GM23338 (cell line): ENCODE measurements around the gene MYO18A. TPM values are rescaled to one million over a fixed set of nuclear protein-coding genes. Genes with fewer than 3 reads are reported as not detected.
A peak's percentile ranks its signal among the peaks of the same experiment; 100 is the strongest.

Experiments used
- ATAC-seq: fragments of 200-7000 bp; cut with Tn5 transposase; 3 replicates; pipeline ENCODE4 v1.9.1; 2020
- DNase-seq: peaks from one replicate; pipeline ENCODE4 v3.0.0-alpha.2; 2015; ENCODE audit warnings: low spot score
- H2AFZ ChIP-seq: fragments of 200-600 bp; sonication (generic); 2 replicates; pipeline ENCODE4 v1.8.0; 2016; ENCODE audit warnings: antibody characterized with exemption, mild to moderate bottlenecking, moderate library complexity
- H3F3A ChIP-seq: fragments of 200-600 bp; sonication (generic); replicated peaks from 2 replicates; pipeline ENCODE4 v1.8.0; 2017; ENCODE audit warnings: antibody characterized with exemption, mixed run types, low read depth
- H3K27ac ChIP-seq: fragments of 200-600 bp; sonication (generic); 2 replicates; pipeline ENCODE4 v1.6.1; 2016; ENCODE audit warnings: low read depth
- H3K27me3 ChIP-seq: fragments of 200-600 bp; sonication (generic); 2 replicates; pipeline ENCODE4 v1.8.0; 2016; ENCODE audit warnings: mild to moderate bottlenecking, mixed run types, moderate library complexity; ENCODE audit not compliant: insufficient read depth
- H3K36me3 ChIP-seq: fragments of 200-600 bp; sonication (generic); 2 replicates; pipeline ENCODE4 v1.8.0; 2016; ENCODE audit warnings: mild to moderate bottlenecking; ENCODE audit not compliant: insufficient read depth
- H3K4me1 ChIP-seq: fragments of 200-600 bp; sonication (generic); 2 replicates; pipeline ENCODE4 v1.8.0; 2016; ENCODE audit warnings: mild to moderate bottlenecking, moderate library complexity; ENCODE audit not compliant: insufficient read depth
- H3K4me2 ChIP-seq: fragments of 200-600 bp; sonication (generic); 2 replicates; pipeline ENCODE4 v1.7.1; 2017; ENCODE audit warnings: mixed run types
- H3K4me3 ChIP-seq: fragments of 200-600 bp; sonication (generic); 2 replicates; pipeline ENCODE4 v1.6.1; 2016; ENCODE audit warnings: mixed run types
- H3K79me2 ChIP-seq: fragments of 200-600 bp; sonication (generic); replicated peaks from 2 replicates; pipeline ENCODE4 v1.8.0; 2017; ENCODE audit warnings: mild to moderate bottlenecking; ENCODE audit not compliant: insufficient read depth
- H3K9me2 ChIP-seq: fragments of 200-600 bp; sonication (generic); 2 replicates; pipeline ENCODE4 v1.8.0; 2017; ENCODE audit not compliant: insufficient read depth
- H4K20me1 ChIP-seq: fragments of 200-600 bp; sonication (generic); replicated peaks from 2 replicates; pipeline ENCODE4 v1.8.0; 2017; ENCODE audit warnings: mild to moderate bottlenecking; ENCODE audit not compliant: insufficient read depth
- H3K27ac Mint-ChIP-seq: 2 replicates; pipeline ENCODE4 v1.8.0; 2020; ENCODE audit warnings: inconsistent platforms, mild to moderate bottlenecking, moderate library complexity, mixed read lengths
- H3K27me3 Mint-ChIP-seq: 3 replicates; pipeline ENCODE4 v1.8.0; 2022; ENCODE audit warnings: low read depth, mild to moderate bottlenecking, moderate library complexity, mixed read lengths, inconsistent platforms; ENCODE audit not compliant: insufficient read depth, poor library complexity
- H3K36me3 Mint-ChIP-seq: 3 replicates; pipeline ENCODE4 v1.8.0; 2021; ENCODE audit warnings: low read depth, mild to moderate bottlenecking, inconsistent platforms, moderate library complexity, mixed read lengths
- H3K4me1 Mint-ChIP-seq: 3 replicates; pipeline ENCODE4 v1.8.0; 2020; ENCODE audit warnings: mild to moderate bottlenecking, inconsistent platforms, mixed read lengths
- H3K4me3 Mint-ChIP-seq: 3 replicates; pipeline ENCODE4 v1.8.0; 2021; ENCODE audit warnings: moderate library complexity, mild to moderate bottlenecking, inconsistent platforms, mixed read lengths
- H3K9me3 Mint-ChIP-seq: 3 replicates; pipeline ENCODE4 v1.8.0; 2020; ENCODE audit warnings: moderate library complexity, mild to moderate bottlenecking, inconsistent platforms, mixed read lengths
- EZH2 ChIP-seq: fragments of 200-600 bp; sonication (generic); IDR thresholded peaks from one replicate; pipeline ENCODE4 v1.8.0; 2017; ENCODE audit warnings: antibody characterized with exemption, mild to moderate bottlenecking, low read depth; ENCODE audit not compliant: unreplicated experiment
- JUNB ChIP-seq: IDR thresholded peaks from one replicate; pipeline ENCODE4 v1.6.1; 2016; ENCODE audit warnings: antibody characterized with exemption; ENCODE audit not compliant: unreplicated experiment
- ZNF114 ChIP-seq: fragments of 250-450 bp; sonication (Bioruptor Pico); IDR thresholded peaks from 2 replicates; pipeline ENCODE4 v1.5.0; 2020; ENCODE audit warnings: mild to moderate bottlenecking, moderate library complexity
- ZNF331 ChIP-seq: fragments of 250-450 bp; sonication (Bioruptor Pico); IDR thresholded peaks from 2 replicates; pipeline ENCODE4 v1.5.0; 2020; ENCODE audit warnings: low read depth, mild to moderate bottlenecking, moderate library complexity
- polyA plus RNA-seq: library from polyadenylated mRNA; unstranded; fragments of >200 nt; fragmentation: Nextera tagmentation; extraction: Ambion mirVana; gene quantifications from 2 replicates; pipeline ENCODE4 v1.2.1, GENCODE V29; 2016
- total RNA-seq: library from RNA; depleted of rRNA; stranded (reverse); fragments of >200 nt; shearing (Covaris generic); gene quantifications from 2 replicates; pipeline ENCODE4 v1.2.3, GENCODE V29; 2014
- TF ChIP-seq, protein P1 (sequence below): fragments of 250-450 bp; sonication (Bioruptor Pico); IDR thresholded peaks from 2 replicates; pipeline ENCODE4 v1.5.0; 2020; ENCODE audit warnings: mild to moderate bottlenecking, moderate library complexity

MYO18A gene
- total and polyA plus RNA-seq, 2 experiments from 2014 or later, result 18.3 to 37.5 TPM

DNA sequence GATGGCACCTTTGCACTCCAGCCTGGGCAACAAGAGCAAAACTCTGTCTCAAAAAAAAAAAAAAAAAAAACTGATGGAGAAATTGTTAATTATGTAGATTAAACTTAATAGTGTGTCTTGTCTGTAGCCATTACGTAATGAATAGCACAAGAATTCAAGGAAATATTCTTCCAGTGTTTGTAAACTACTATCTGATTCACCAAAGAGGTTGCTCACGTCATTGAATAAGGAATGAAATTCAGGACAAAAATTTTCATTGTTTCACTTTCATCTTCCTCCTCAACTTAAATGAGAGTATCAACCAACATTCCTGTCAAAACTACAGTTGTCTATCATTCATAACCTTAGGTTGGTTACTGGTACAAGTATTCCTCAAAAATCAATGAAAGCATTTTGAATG lies 30.7 kb upstream of the MYO18A start:
- Histone ChIP-seq H4K20me1 (no peaks in the 10 kb centered on the region), H3K4me3 (no peak overlapping the region), H3K4me1 (peaks cover 13% of the 10 kb centered on the region), H3K36me3 (no peaks in the 10 kb centered on the region), H3K9me2 (no peaks in the 10 kb centered on the region), H3F3A (no peaks in the 10 kb centered on the region), H3K27me3 (no peaks in the 10 kb centered on the region), H3K4me2 (no peak overlapping the region), H2AFZ (no peak overlapping the region; the same call in 1 of the 2 replicates), H3K27ac (no peak overlapping the region), H3K79me2 (no peaks in the 10 kb centered on the region)
- peaks cover 18% of the 10 kb centered on the region for H3K4me1 Mint-ChIP-seq
- H3K27me3 Mint-ChIP-seq, result peaks cover 5% of the 10 kb centered on the region
- H3K27ac Mint-ChIP-seq, result no peak overlapping the region
- ATAC-seq (no peak), DNase-seq (no peak)
- H3K4me3 Mint-ChIP-seq, result no peak overlapping the region
- TF ChIP-seq ZNF114 (CRISPR knock-in tag) (no peak), JUNB (no peak), EZH2 (no peak)
- TF ChIP-seq, protein P1, sequence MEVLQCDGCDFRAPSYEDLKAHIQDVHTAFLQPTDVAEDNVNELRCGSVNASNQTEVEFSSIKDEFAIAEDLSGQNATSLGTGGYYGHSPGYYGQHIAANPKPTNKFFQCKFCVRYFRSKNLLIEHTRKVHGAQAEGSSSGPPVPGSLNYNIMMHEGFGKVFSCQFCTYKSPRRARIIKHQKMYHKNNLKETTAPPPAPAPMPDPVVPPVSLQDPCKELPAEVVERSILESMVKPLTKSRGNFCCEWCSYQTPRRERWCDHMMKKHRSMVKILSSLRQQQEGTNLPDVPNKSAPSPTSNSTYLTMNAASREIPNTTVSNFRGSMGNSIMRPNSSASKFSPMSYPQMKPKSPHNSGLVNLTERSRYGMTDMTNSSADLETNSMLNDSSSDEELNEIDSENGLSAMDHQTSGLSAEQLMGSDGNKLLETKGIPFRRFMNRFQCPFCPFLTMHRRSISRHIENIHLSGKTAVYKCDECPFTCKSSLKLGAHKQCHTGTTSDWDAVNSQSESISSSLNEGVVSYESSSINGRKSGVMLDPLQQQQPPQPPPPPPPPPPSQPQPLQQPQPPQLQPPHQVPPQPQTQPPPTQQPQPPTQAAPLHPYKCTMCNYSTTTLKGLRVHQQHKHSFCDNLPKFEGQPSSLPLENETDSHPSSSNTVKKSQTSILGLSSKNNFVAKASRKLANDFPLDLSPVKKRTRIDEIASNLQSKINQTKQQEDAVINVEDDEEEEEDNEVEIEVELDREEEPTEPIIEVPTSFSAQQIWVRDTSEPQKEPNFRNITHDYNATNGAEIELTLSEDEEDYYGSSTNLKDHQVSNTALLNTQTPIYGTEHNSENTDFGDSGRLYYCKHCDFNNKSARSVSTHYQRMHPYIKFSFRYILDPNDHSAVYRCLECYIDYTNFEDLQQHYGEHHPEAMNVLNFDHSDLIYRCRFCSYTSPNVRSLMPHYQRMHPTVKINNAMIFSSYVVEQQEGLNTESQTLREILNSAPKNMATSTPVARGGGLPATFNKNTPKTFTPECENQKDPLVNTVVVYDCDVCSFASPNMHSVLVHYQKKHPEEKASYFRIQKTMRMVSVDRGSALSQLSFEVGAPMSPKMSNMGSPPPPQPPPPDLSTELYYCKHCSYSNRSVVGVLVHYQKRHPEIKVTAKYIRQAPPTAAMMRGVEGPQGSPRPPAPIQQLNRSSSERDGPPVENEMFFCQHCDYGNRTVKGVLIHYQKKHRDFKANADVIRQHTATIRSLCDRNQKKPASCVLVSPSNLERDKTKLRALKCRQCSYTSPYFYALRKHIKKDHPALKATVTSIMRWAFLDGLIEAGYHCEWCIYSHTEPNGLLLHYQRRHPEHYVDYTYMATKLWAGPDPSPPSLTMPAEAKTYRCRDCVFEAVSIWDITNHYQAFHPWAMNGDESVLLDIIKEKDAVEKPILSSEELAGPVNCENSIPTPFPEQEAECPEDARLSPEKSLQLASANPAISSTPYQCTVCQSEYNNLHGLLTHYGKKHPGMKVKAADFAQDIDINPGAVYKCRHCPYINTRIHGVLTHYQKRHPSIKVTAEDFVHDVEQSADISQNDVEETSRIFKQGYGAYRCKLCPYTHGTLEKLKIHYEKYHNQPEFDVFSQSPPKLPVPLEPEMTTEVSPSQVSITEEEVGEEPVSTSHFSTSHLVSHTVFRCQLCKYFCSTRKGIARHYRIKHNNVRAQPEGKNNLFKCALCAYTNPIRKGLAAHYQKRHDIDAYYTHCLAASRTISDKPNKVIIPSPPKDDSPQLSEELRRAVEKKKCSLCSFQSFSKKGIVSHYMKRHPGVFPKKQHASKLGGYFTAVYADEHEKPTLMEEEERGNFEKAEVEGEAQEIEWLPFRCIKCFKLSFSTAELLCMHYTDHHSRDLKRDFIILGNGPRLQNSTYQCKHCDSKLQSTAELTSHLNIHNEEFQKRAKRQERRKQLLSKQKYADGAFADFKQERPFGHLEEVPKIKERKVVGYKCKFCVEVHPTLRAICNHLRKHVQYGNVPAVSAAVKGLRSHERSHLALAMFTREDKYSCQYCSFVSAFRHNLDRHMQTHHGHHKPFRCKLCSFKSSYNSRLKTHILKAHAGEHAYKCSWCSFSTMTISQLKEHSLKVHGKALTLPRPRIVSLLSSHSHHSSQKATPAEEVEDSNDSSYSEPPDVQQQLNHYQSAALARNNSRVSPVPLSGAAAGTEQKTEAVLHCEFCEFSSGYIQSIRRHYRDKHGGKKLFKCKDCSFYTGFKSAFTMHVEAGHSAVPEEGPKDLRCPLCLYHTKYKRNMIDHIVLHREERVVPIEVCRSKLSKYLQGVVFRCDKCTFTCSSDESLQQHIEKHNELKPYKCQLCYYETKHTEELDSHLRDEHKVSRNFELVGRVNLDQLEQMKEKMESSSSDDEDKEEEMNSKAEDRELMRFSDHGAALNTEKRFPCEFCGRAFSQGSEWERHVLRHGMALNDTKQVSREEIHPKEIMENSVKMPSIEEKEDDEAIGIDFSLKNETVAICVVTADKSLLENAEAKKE (CRISPR knock-in tag), result no peak
- H3K36me3 Mint-ChIP-seq, result no peaks in the 10 kb centered on the region
- no peaks in the 10 kb centered on the region for H3K9me3 Mint-ChIP-seq

DNA sequence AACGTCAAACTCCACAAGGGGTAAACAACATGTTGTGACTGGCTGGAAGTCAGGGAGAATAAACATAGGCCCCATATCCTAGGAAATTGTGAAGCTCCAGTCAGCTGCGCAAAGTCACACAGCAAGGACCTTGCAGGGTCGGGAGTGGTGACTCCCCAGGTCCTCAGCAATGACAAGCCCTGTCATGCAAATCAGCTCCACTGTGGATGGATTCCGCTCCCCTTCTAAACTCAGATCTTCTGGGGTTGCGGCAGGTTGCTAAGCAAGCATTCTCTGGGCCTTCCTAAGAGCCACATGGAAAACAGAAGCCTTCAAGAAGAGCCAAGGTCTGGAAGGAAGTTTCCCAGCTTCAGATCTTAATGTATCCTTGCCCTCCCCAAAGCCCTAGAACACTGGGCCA lies 28.9 kb upstream of the MYO18A start:
- no peak overlapping the region for H3K4me2 ChIP-seq
- H3K27me3 ChIP-seq, result no peaks in the 10 kb centered on the region
- peak overlapping the region; percentile 97; the same call in 1 of the 2 replicates for H2AFZ ChIP-seq
- Mint-ChIP-seq H3K36me3 (no peaks in the 10 kb centered on the region), H3K27me3 (peaks cover 5% of the 10 kb centered on the region), H3K4me3 (no peak overlapping the region), H3K27ac (no peak overlapping the region), H3K4me1 (peaks cover 18% of the 10 kb centered on the region), H3K9me3 (no peaks in the 10 kb centered on the region)
- DNase-seq (peak; percentile 38), ATAC-seq (peak; percentile 57)
- no peaks in the 10 kb centered on the region for H4K20me1 ChIP-seq
- no peak overlapping the region for H3K27ac ChIP-seq
- H3K4me1 ChIP-seq, result peaks cover 13% of the 10 kb centered on the region
- H3K79me2 ChIP-seq, result no peaks in the 10 kb centered on the region
- H3K4me3 ChIP-seq, result no peak overlapping the region
- no peaks in the 10 kb centered on the region for H3K9me2 ChIP-seq
- no peaks in the 10 kb centered on the region for H3F3A ChIP-seq
- H3K36me3 ChIP-seq, result no peaks in the 10 kb centered on the region
- TF ChIP-seq, protein P1 (CRISPR knock-in tag), result no peak
- TF ChIP-seq ZNF331 (CRISPR knock-in tag), result no peak
